Testis (tissue), 3 donors: ENCODE results near the gene VSTM2B. TPM values are rescaled to one million over a fixed set of nuclear protein-coding genes. Genes with fewer than 3 reads are reported as not detected.

Experiments used
- DNase-seq: peaks from one replicate; pipeline ENCODE4 v3.0.0-alpha.2; 2019
- H3K27ac ChIP-seq, 2 donors: fragments of 200-600 bp; sonication (generic); one replicate each; pipeline ENCODE4 v1.5.1; 2019
- H3K27me3 ChIP-seq: fragments of 200-600 bp; sonication (generic); one replicate; pipeline ENCODE4 v1.5.1; 2019
- H3K36me3 ChIP-seq: fragments of 200-600 bp; sonication (generic); one replicate; pipeline ENCODE4 v1.5.1; 2017; ENCODE audit warnings: low read depth; ENCODE audit errors: missing control alignments
- H3K4me1 ChIP-seq: fragments of 200-600 bp; sonication (generic); one replicate; pipeline ENCODE4 v1.5.1; 2019
- H3K4me3 ChIP-seq, 2 donors: fragments of 200-600 bp; sonication (generic); one replicate each; pipeline ENCODE4 v1.5.1; 2017 to 2019
- H3K9me3 ChIP-seq: fragments of 200-600 bp; sonication (generic); one replicate; pipeline ENCODE4 v1.5.1; 2017
- POLR2A ChIP-seq: fragments of 450-650 bp; IDR thresholded peaks from one replicate; pipeline ENCODE4 v1.6.1; 2017; ENCODE audit warnings: antibody characterized with exemption, mild to moderate bottlenecking, moderate library complexity
- WGBS, 2 donors: methylation state at CpG; one replicate each; pipeline ENCODE4 v1.1.5; 2018; 5-methylcytosine and 5-hydroxymethylcytosine counted together
- intact Hi-C: fragments of 100-400 bp; cut with DNase I; formaldehyde crosslinking; loops from one replicate; pipeline ENCODE4 v1.15.1; 2023; ENCODE audit warnings: low total_unique reads
- polyA plus RNA-seq: library from polyadenylated mRNA; stranded (reverse); fragments of 350-450 nt; fragmentation: Illumina TruSeq; extraction: RNeasy Lipid Tissue Mini Kit (QIAGEN cat#74804); gene quantifications from one replicate; pipeline ENCODE4 v1.2.3, GENCODE V29; 2014; ENCODE audit warnings: low read depth, low replicate concordance; ENCODE audit not compliant: insufficient read depth
- total RNA-seq, 2 donors: library from RNA; depleted of rRNA; stranded (reverse); fragments of >200 nt; gene quantifications; one replicate each; pipeline ENCODE4 v1.2.3, GENCODE V29; 2016
- TF ChIP-seq, protein P1 (sequence below), 3 experiments: fragments of 450-650 bp in 2 of 3; fragments of 200-600 bp in 1 of 3; sonication (generic) in 1 of 3; IDR thresholded peaks; one replicate each; pipeline ENCODE4 v1.5.1; 2016 to 2019; ENCODE audit warnings: antibody characterized with exemption in 3 of 3, mild to moderate bottlenecking in 2 of 3, moderate library complexity in 1 of 3

VSTM2B gene
- total and polyA plus RNA-seq, 3 donors from 2014 or later = 0.50 to 0.62 TPM; not detected in 1

GRCh38 chr19:29546583-29547190 is 20.9 kb downstream of the VSTM2B start:
- H3K27ac ChIP-seq = no peak overlapping the region
- H3K9me3 ChIP-seq = no peaks in the 10 kb centered on the region
- no peak for DNase-seq
- 38 to 46% methylated on average over 7 to 10 of the region's 10 CpGs for WGBS, 2 donors
- no peak overlapping the region for H3K4me3 ChIP-seq
- no peaks in the 10 kb centered on the region for H3K4me1 ChIP-seq
- H3K36me3 ChIP-seq = no peaks in the 10 kb centered on the region
- intact Hi-C loops = no loop called here
- H3K27me3 ChIP-seq = no peaks in the 10 kb centered on the region
- TF ChIP-seq POLR2A = no peak
- TF ChIP-seq, protein P1, sequence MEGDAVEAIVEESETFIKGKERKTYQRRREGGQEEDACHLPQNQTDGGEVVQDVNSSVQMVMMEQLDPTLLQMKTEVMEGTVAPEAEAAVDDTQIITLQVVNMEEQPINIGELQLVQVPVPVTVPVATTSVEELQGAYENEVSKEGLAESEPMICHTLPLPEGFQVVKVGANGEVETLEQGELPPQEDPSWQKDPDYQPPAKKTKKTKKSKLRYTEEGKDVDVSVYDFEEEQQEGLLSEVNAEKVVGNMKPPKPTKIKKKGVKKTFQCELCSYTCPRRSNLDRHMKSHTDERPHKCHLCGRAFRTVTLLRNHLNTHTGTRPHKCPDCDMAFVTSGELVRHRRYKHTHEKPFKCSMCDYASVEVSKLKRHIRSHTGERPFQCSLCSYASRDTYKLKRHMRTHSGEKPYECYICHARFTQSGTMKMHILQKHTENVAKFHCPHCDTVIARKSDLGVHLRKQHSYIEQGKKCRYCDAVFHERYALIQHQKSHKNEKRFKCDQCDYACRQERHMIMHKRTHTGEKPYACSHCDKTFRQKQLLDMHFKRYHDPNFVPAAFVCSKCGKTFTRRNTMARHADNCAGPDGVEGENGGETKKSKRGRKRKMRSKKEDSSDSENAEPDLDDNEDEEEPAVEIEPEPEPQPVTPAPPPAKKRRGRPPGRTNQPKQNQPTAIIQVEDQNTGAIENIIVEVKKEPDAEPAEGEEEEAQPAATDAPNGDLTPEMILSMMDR (IDR thresholded peaks at IDR 0.05) = no peak

GRCh38 chr19:29547361-29547960 is 21.7 kb downstream of the VSTM2B start:
- Histone ChIP-seq H3K27me3 (no peaks in the 10 kb centered on the region), H3K36me3 (no peaks in the 10 kb centered on the region), H3K4me3 (no peak overlapping the region), H3K9me3 (no peaks in the 10 kb centered on the region), H3K4me1 (no peaks in the 10 kb centered on the region), H3K27ac (no peak overlapping the region)
- DNase-seq = no peak
- intact Hi-C loops = no loop called here
- 68 to 79% methylated on average over 7 of the region's 7 CpGs for WGBS, 2 donors
- TF ChIP-seq, protein P1 (IDR thresholded peaks at IDR 0.05) = no peak
- no peak for TF ChIP-seq POLR2A

GRCh38 chr19:29547981-29548380 is 22.2 kb downstream of the VSTM2B start:
- TF ChIP-seq POLR2A = no peak
- TF ChIP-seq, protein P1 (IDR thresholded peaks at IDR 0.05) = no peak

GRCh38 chr19:29548483-29549085 is 22.8 kb downstream of the VSTM2B start:
- 70 to 82% methylated on average over 8 to 9 of the region's 9 CpGs for WGBS, 2 donors
- Histone ChIP-seq H3K4me3 (no peak overlapping the region), H3K9me3 (no peaks in the 10 kb centered on the region), H3K36me3 (no peaks in the 10 kb centered on the region), H3K4me1 (no peaks in the 10 kb centered on the region), H3K27ac (no peak overlapping the region), H3K27me3 (no peaks in the 10 kb centered on the region)
- TF ChIP-seq, protein P1 (IDR thresholded peaks at IDR 0.05) = no peak
- no peak for TF ChIP-seq POLR2A
- DNase-seq = no peak
- intact Hi-C loops = no loop called here

More at GRCh38 chr19:29547981-29548380, 22.2 kb downstream of the VSTM2B start:
- no peak overlapping the region for H3K27ac ChIP-seq
- H3K36me3 ChIP-seq = no peaks in the 10 kb centered on the region
- intact Hi-C loops = no loop called here
- H3K27me3 ChIP-seq = no peaks in the 10 kb centered on the region
- H3K4me3 ChIP-seq = no peak overlapping the region
- WGBS, 2 donors = 64 to 66% methylated on average over 4 to 8 of the region's 8 CpGs
- no peaks in the 10 kb centered on the region for H3K9me3 ChIP-seq
- no peaks in the 10 kb centered on the region for H3K4me1 ChIP-seq
- no peak for DNase-seq
